ENCODE results near the gene KRT3.

GRCh38 chr12:52763991-52764390, 31.9 kb downstream of the KRT3 start:
- TF ChIP-seq HDAC6 (IDR thresholded peaks at IDR 0.05; ENCODE audit: unreplicated experiment), result no peak
- TF ChIP-seq CUX1 (IDR thresholded peaks at IDR 0.05; ENCODE audit: insufficient replicate concordance, low read depth, low read length), result no peak
- no peak for TF ChIP-seq CHD4 (IDR thresholded peaks at IDR 0.05)
- TF ChIP-seq ZNF384 (IDR thresholded peaks at IDR 0.05; ENCODE audit: borderline replicate concordance, low read depth, low read length), result no peak
- no peak for TF ChIP-seq RFX5 (IDR thresholded peaks at IDR 0.05; ENCODE audit: low read depth, low read length)
- TF ChIP-seq ESRRA (IDR thresholded peaks at IDR 0.05; ENCODE audit: low read length), result no peak

Measured in GM12878 (cell line).